GM19328 (cell line): ENCODE results near the gene TAGAP.

Experiments
- ATAC-seq: cut with Tn5 transposase; IDR thresholded peaks from one replicate; pipeline ENCODE4 v1.9.1; 2021; ENCODE audit warnings: mild to moderate bottlenecking, moderate library complexity; ENCODE audit not compliant: unreplicated experiment

The TAGAP gene

GRCh38 chr6:159071843-159072769 is 27.3 kb upstream of the TAGAP start:
- ATAC-seq = no peak

- ATAC-seq = no peak
Measured at GRCh38 chr6:159068904-159069578, 24.2 kb upstream of the TAGAP start.

GRCh38 chr6:159067334-159067733 is 22.5 kb upstream of the TAGAP start:
- ATAC-seq = no peak

- ATAC-seq = no peak
Measured at GRCh38 chr6:159066483-159066882, 21.7 kb upstream of the TAGAP start.

- ATAC-seq = no peak
Measured at GRCh38 chr6:159065759-159066329, 21.1 kb upstream of the TAGAP start.

- no peak for ATAC-seq
Measured at GRCh38 chr6:159065091-159065490, 20.3 kb upstream of the TAGAP start.

GRCh38 chr6:159064477-159064876 is 19.7 kb upstream of the TAGAP start:
- ATAC-seq = no peak

- ATAC-seq = no peak
Measured at GRCh38 chr6:159063549-159063948, 18.8 kb upstream of the TAGAP start.

- ATAC-seq = no peak
Measured at GRCh38 chr6:159062976-159063375, 18.2 kb upstream of the TAGAP start.

- no peak for ATAC-seq
Measured at GRCh38 chr6:159062564-159062945, 17.8 kb upstream of the TAGAP start.

GRCh38 chr6:159061805-159062563 is 17.2 kb upstream of the TAGAP start:
- ATAC-seq = no peak

- no peak for ATAC-seq
Measured at GRCh38 chr6:159061146-159061545, 16.4 kb upstream of the TAGAP start.

- ATAC-seq = no peak
Measured at GRCh38 chr6:159059885-159060506, 15.2 kb upstream of the TAGAP start.

- ATAC-seq = no peak
Measured at GRCh38 chr6:159059141-159059540, 14.3 kb upstream of the TAGAP start.

- ATAC-seq = no peak
Measured at GRCh38 chr6:159056899-159057298, 12.1 kb upstream of the TAGAP start.

- ATAC-seq = no peak
Measured at GRCh38 chr6:159056432-159056831, 11.6 kb upstream of the TAGAP start.

- ATAC-seq = no peak
Measured at GRCh38 chr6:159056003-159056402, 11.2 kb upstream of the TAGAP start.

- ATAC-seq = no peak
Measured at GRCh38 chr6:159053781-159054398, 9.1 kb upstream of the TAGAP start.

GRCh38 chr6:159052720-159053119 is 7.9 kb upstream of the TAGAP start:
- ATAC-seq = no peak
